Measurements from ENCODE around the gene FUT7.

The FUT7 gene

DNA sequence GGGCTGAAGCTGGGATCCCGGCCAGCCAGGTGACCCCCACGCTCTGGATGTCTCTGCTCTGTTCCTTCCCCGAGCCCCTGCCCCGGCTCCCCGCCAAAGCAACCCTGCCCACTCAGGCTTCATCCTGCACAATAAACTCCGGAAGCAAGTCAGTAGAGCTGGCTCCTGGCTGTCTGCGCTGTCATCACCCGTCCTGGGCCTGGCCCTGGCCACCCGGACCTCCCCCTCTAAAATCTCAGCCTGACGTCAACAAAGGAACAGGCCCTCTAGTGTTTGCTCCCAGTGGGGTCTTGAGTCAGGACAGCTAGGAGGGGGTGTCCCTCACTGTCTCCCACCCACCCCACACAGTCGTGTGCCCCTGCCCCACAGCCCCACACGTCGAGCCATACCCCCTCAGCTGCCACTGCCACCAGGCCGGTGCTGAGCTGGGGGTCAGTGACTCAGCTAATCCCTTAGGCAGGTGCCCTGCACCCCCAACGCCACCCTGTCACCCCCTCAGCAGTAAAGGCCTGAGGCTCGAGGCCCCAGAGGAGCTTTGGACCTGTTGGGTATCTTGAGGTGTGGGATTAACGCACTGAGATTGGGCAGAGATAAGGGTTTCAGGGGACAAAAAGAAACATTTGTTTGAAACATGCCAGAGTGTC is 50.2 kb downstream of the FUT7 start:
- no peak for DNase-seq

GRCh38 chr9:136980669-136981478 is 51.0 kb downstream of the FUT7 start:
- DNase-seq = no peak
